Fibroblast of skin of right quadriceps (primary cell): ENCODE results near the gene NME2.

Experiments used
- DNase-seq: peaks from one replicate; pipeline ENCODE4 v3.0.0-alpha.2; 2013

The NME2 gene

DNA sequence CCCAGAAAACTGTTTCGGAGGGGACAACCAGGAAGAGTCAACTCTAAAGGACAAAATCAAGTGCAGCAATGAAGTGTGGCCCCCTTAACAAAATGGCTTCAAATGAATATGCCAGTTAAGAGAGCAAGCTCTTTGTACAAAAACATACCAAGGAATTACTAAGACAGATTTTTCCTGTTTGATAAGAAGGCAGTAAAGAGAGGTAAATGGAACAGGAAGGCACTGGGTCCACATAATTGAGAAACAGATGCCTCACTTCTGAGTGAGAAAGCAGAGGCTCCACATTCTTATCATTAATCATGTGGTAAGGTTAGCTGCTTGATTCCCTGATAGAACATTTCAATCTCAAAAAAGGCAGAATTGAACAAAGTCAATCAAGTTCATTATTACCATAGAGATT is 48.7 kb downstream of the NME2 start:
- DNase-seq = no peak

- no peak for DNase-seq
These were observed 51.7 kb downstream of the NME2 start for GRCh38 chr17:51217946-51218345.

- no peak for DNase-seq
These were observed 55.1 kb downstream of the NME2 start for GRCh38 chr17:51221322-51221721.
